Breast epithelium (tissue), 3 donors: ENCODE data around the gene RASA4B.
"Not testable (repeated sequence)": the region's sequence is repeated elsewhere in the genome, so short reads cannot be mapped to it uniquely, and the experiment has no call there.

Source experiments
- POLR2A ChIP-seq: fragments of 450-650 bp; IDR thresholded peaks from one replicate; pipeline ENCODE4 v1.6.1; 2016; ENCODE audit warnings: antibody characterized with exemption, mild to moderate bottlenecking, moderate library complexity
- POLR2AphosphoS5 ChIP-seq, 3 donors: sonication (generic); formaldehyde crosslinking; IDR thresholded peaks; one replicate each; pipeline ENCODE4 v1.6.1; 2017; ENCODE audit warnings: antibody characterized with exemption in 3 of 3
- TF ChIP-seq, protein P1 (sequence below), 3 donors: fragments of 450-650 bp; IDR thresholded peaks; one replicate each; pipeline ENCODE4 v1.5.1; 2016 to 2017; ENCODE audit warnings: antibody characterized with exemption in 3 of 3, mild to moderate bottlenecking in 3 of 3, moderate library complexity in 3 of 3

DNA sequence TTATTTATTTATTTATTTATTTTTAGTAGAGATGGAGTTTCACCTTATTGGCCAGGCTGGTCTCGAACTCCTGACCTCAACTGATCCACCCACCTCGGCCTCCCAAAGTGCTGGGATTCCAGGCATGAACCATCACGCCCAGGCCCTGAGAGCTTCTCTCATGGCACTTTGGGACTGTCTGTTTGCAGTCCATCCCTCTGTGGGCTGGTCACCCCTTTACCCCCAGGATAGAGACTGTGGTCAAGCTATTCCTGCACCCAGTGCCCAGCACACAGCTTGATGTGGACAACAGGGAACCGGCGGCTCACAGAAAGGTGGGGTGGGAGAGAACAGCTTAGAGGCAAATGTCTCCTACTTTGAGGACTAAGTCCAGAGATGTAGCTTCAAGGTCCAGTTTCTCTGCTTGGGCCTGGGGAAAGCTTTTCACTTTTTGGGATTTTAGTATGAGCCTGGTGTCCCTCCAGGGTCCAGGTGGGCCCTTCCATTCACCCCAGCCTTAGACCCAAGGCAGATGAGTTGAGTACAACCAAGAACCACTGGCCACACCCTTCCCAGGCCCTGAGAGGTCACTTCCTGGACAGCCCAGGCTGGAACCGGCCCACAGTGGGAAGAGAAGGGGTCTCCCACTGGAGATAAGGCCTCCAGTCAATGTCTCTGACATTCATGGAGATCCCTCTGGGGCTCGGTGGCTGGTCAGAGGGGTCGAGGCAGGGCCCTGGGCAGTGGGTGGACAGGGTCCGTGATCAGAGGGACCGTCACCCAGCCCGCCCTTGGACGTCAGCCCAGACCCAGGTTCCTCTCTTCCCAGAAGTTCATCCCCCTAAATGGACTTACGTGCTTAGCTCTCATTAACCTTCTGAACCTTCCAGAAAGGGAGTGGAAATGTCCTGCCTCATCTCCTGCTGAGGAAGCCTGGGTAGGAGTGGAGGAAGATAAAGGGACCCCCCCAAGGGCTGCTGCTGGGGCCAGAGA is 10.5 kb upstream of the RASA4B start:
- TF ChIP-seq, protein P1, sequence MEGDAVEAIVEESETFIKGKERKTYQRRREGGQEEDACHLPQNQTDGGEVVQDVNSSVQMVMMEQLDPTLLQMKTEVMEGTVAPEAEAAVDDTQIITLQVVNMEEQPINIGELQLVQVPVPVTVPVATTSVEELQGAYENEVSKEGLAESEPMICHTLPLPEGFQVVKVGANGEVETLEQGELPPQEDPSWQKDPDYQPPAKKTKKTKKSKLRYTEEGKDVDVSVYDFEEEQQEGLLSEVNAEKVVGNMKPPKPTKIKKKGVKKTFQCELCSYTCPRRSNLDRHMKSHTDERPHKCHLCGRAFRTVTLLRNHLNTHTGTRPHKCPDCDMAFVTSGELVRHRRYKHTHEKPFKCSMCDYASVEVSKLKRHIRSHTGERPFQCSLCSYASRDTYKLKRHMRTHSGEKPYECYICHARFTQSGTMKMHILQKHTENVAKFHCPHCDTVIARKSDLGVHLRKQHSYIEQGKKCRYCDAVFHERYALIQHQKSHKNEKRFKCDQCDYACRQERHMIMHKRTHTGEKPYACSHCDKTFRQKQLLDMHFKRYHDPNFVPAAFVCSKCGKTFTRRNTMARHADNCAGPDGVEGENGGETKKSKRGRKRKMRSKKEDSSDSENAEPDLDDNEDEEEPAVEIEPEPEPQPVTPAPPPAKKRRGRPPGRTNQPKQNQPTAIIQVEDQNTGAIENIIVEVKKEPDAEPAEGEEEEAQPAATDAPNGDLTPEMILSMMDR (IDR thresholded peaks at IDR 0.05), result not testable (repeated sequence)
- TF ChIP-seq POLR2A; POLR2AphosphoS5 (IDR thresholded peaks at IDR 0.05): not testable (repeated sequence)
